ENCODE results near the gene LYSMD1. TPM values are rescaled to one million over a fixed set of nuclear protein-coding genes. Genes with fewer than 3 reads are reported as not detected.

LYSMD1 gene
- total and polyA plus RNA-seq, 2 of the 8 experiments (the other 6 are each of a cell fraction or from before 2014, with no cell fraction given) = 2.4 to 6.0 TPM

GRCh38 chr1:151196292-151196800 lies 30.6 kb upstream of the LYSMD1 start:
- Histone ChIP-seq H3K14ac (ENCODE audit: insufficient read length) (no peak overlapping the region), H3K9ac (replicated peaks in 1 of 4; ENCODE audit: extremely low read depth in 1 of 4, low read depth in 3 of 4, low read length in 3 of 4) (no peak overlapping the region), H3K23me2 (ENCODE audit: low read depth, low read length) (peaks cover 13% of the 10 kb centered on the region), H4K20me1 (replicated peaks in 1 of 2; ENCODE audit: control insufficient read depth in 1 of 2, insufficient read depth in 2 of 2, low read length in 2 of 2) (peaks cover 4% of the 10 kb centered on the region in 2 experiments), H4K91ac (replicated peaks; ENCODE audit: insufficient read length, low read length) (no peak overlapping the region), H2BK5ac (ENCODE audit: low read depth, low read length) (no peak overlapping the region), H2AK5ac (ENCODE audit: low read depth, low read length) (no peak overlapping the region), H3K36me3 (ENCODE audit: control insufficient read depth in 2 of 4, insufficient read depth in 4 of 4, low read length in 3 of 4) (no peaks in the 10 kb centered on the region), H3K79me1 (ENCODE audit: low read depth, low read length) (no peaks in the 10 kb centered on the region), H3K4me3 (ENCODE audit: extremely low read depth in 1 of 4, insufficient read depth in 2 of 4, low read depth in 3 of 4, low read length in 4 of 4) (no peak overlapping the region), H3K4me1 (replicated peaks in 1 of 4; ENCODE audit: control insufficient read depth in 3 of 4, insufficient read depth in 4 of 4, low read length in 3 of 4) (peaks cover 2 to 4% (median 3%) of the 10 kb centered on the region in 4 experiments; a peak in 3 of 7 replicates), H2AFZ (ENCODE audit: low read length) (no peak overlapping the region), H3K27ac (ENCODE audit: low read depth, low read length) (no peak overlapping the region), H3K23ac (ENCODE audit: insufficient read length) (no peak overlapping the region), H3K4me2 (ENCODE audit: insufficient read depth in 1 of 2, low read depth in 2 of 2, low read length in 2 of 2) (no peak overlapping the region), H2BK15ac (ENCODE audit: low read length) (no peak overlapping the region), H3K18ac (ENCODE audit: extremely low read depth, low read length) (no peak overlapping the region), H4K5ac (ENCODE audit: insufficient read length, low read depth, low read length) (no peak overlapping the region), H2BK20ac (ENCODE audit: low read length) (no peak overlapping the region), H3K4ac (replicated peaks; ENCODE audit: insufficient read length, low read depth, low read length) (no peak overlapping the region), H2BK120ac (replicated peaks; ENCODE audit: low read depth, low read length) (no peak overlapping the region), H3K9me3 (ENCODE audit: insufficient read depth in 2 of 2, low read depth in 1 of 2, low read length in 1 of 2) (no peaks in the 10 kb centered on the region), H2BK12ac (ENCODE audit: low read depth, low read length) (no peak overlapping the region), H4K8ac (ENCODE audit: extremely low read depth, insufficient read depth, low read length) (no peak overlapping the region), H3K27me3 (replicated peaks in 1 of 4; ENCODE audit: control insufficient read depth in 3 of 4, extremely low read depth in 1 of 4, insufficient read depth in 3 of 4, low read length in 3 of 4) (no peaks in the 10 kb centered on the region), H3K56ac (replicated peaks; ENCODE audit: insufficient read length, low read depth, low read length) (no peak overlapping the region), H3K79me2 (ENCODE audit: control insufficient read depth in 1 of 2, insufficient read depth in 2 of 2, low read length in 2 of 2) (peaks cover 20 to 29% of the 10 kb centered on the region in 2 experiments)
- 59% methylated on average over 13 of the region's 14 CpGs; no CpG with 5 or more reads in 1 of the 2 experiments for WGBS, 2 experiments (ENCODE audit: extremely low coverage in 1 of 2, insufficient coverage in 1 of 2, insufficient read length in 1 of 2, insufficient replicate concordance in 2 of 2, low coverage in 1 of 2, low lambda C conversion rate in 2 of 2, missing lambda C conversion rate in 1 of 2)
- FAIRE-seq (no peak), DNase-seq (ENCODE audit: low read depth in 1 of 2, low spot score in 2 of 2) (no peak)
- ChIA-PET POLR2A (ENCODE audit: partially characterized antibody) (interaction anchor here (0.6 kb wide), 1 partner anchor 229 kb away, joined by 3 read pairs; no protein-coding TSS in a partner anchor), CTCF (ENCODE audit: partially characterized antibody) (interaction anchor here (0.6 to 1.4 kb wide), 2 partner anchors 9 to 21 kb away, joined by 3 to 5 read pairs; no protein-coding TSS in a partner anchor)
- TF ChIP-seq KDM1A (IDR thresholded peaks at IDR 0.05; ENCODE audit: borderline replicate concordance, low read length) (no peak), TAF1 (IDR thresholded peaks at IDR 0.05; ENCODE audit: low read depth, low read length) (no peak), CTCF (IDR thresholded peaks at IDR 0.05; ENCODE audit: control extremely low read depth in 1 of 3, insufficient read depth in 1 of 3, low read depth in 1 of 3, low read length in 3 of 3) (peak in 2 of 3 experiments; percentile 10 to 42; a peak in 2 of 4 replicates), RAD21 (IDR thresholded peaks at IDR 0.05 in 1 of 2, conservative IDR thresholded peaks at IDR 0.05 in 1 of 2; ENCODE audit: low read depth in 2 of 2, low read length in 2 of 2) (peak; percentile 9 to 30; a peak in 3 of 4 replicates)
- TF ChIP-seq, protein P1, sequence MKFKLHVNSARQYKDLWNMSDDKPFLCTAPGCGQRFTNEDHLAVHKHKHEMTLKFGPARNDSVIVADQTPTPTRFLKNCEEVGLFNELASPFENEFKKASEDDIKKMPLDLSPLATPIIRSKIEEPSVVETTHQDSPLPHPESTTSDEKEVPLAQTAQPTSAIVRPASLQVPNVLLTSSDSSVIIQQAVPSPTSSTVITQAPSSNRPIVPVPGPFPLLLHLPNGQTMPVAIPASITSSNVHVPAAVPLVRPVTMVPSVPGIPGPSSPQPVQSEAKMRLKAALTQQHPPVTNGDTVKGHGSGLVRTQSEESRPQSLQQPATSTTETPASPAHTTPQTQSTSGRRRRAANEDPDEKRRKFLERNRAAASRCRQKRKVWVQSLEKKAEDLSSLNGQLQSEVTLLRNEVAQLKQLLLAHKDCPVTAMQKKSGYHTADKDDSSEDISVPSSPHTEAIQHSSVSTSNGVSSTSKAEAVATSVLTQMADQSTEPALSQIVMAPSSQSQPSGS (IDR thresholded peaks at IDR 0.05; ENCODE audit: low read length) = no peak
